ENCODE data around the gene B4GALNT2. TPM values are rescaled to one million over a fixed set of nuclear protein-coding genes. Genes with fewer than 3 reads are reported as not detected.
"Not testable (repeated sequence)": the region's sequence is repeated elsewhere in the genome, so short reads cannot be mapped to it uniquely, and the experiment has no call there.

The B4GALNT2 gene
- total and polyA plus RNA-seq, 2 of the 8 experiments (the other 6 are each of a cell fraction or from before 2014, with no cell fraction given) = not detected

DNA sequence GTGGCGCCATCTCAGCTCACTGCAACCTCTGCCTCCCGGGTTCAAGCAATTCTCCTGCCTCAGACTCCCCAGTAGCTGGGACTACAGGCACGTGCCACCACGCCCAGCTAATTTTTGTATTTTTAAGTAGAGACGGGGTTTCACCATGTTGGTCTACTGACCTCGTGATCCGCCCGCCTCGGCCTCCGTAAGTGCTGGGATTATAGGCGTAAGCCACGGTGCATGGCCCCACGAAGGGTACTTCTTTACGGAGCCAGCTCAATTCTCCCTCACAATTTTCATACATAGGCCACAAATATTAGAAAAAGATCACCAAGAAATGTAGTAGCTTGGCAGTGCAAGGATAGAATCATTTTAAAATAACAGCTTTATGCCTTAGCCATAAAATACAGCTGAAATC, 29.2 kb upstream of the B4GALNT2 start:
- not testable (repeated sequence) for H4K91ac ChIP-seq (replicated peaks; ENCODE audit: insufficient read length, low read length); H3K4me3 ChIP-seq (ENCODE audit: extremely low read depth in 1 of 4, insufficient read depth in 2 of 4, low read depth in 3 of 4, low read length in 4 of 4); FAIRE-seq; H3K4ac ChIP-seq (replicated peaks; ENCODE audit: insufficient read length, low read depth, low read length); H3K79me2 ChIP-seq (ENCODE audit: control insufficient read depth in 1 of 2, insufficient read depth in 2 of 2, low read length in 2 of 2); H2BK5ac ChIP-seq (ENCODE audit: low read depth, low read length); H2AK5ac ChIP-seq (ENCODE audit: low read depth, low read length); H3K27ac ChIP-seq (ENCODE audit: low read depth, low read length); H3K9ac ChIP-seq (replicated peaks in 1 of 4; ENCODE audit: extremely low read depth in 1 of 4, low read depth in 3 of 4, low read length in 3 of 4); H3K56ac ChIP-seq (replicated peaks; ENCODE audit: insufficient read length, low read depth, low read length); H3K9me3 ChIP-seq (ENCODE audit: insufficient read depth in 2 of 2, low read depth in 1 of 2, low read length in 1 of 2); H2BK20ac ChIP-seq (ENCODE audit: low read length); H3K4me2 ChIP-seq (ENCODE audit: insufficient read depth in 1 of 2, low read depth in 2 of 2, low read length in 2 of 2); DNase-seq (ENCODE audit: low read depth in 1 of 2, low spot score in 2 of 2); H2BK120ac ChIP-seq (replicated peaks; ENCODE audit: low read depth, low read length); H4K20me1 ChIP-seq (replicated peaks in 1 of 2; ENCODE audit: control insufficient read depth in 1 of 2, insufficient read depth in 2 of 2, low read length in 2 of 2); H3K23me2 ChIP-seq (ENCODE audit: low read depth, low read length); H4K8ac ChIP-seq (ENCODE audit: extremely low read depth, insufficient read depth, low read length); H4K5ac ChIP-seq (ENCODE audit: insufficient read length, low read depth, low read length); H3K4me1 ChIP-seq (replicated peaks in 1 of 4; ENCODE audit: control insufficient read depth in 3 of 4, insufficient read depth in 4 of 4, low read length in 3 of 4); H3K27me3 ChIP-seq (replicated peaks in 1 of 4; ENCODE audit: control insufficient read depth in 3 of 4, extremely low read depth in 1 of 4, insufficient read depth in 3 of 4, low read length in 3 of 4); H3K79me1 ChIP-seq (ENCODE audit: low read depth, low read length); H2BK12ac ChIP-seq (ENCODE audit: low read depth, low read length); H2BK15ac ChIP-seq (ENCODE audit: low read length); H3K14ac ChIP-seq (ENCODE audit: insufficient read length); H3K18ac ChIP-seq (ENCODE audit: extremely low read depth, low read length); H2AFZ ChIP-seq (ENCODE audit: low read length); H3K23ac ChIP-seq (ENCODE audit: insufficient read length); H3K36me3 ChIP-seq (ENCODE audit: control insufficient read depth in 2 of 4, insufficient read depth in 4 of 4, low read length in 3 of 4)
- ChIA-PET CTCF (ENCODE audit: partially characterized antibody) (interaction anchor here (0.8 to 1.6 kb wide), 3 partner anchors 23 to 225 kb away, joined by 3 to 4 read pairs (median 3); no protein-coding TSS in a partner anchor), POLR2A (ENCODE audit: partially characterized antibody) (interaction anchor here (0.6 to 1.5 kb wide), 2 partner anchors 14 to 112 kb away, joined by 3 read pairs; no protein-coding TSS in a partner anchor)
- 93% methylated on average over 12 of the region's 14 CpGs; no CpG with 5 or more reads in 1 of the 2 experiments for WGBS, 2 experiments (ENCODE audit: extremely low coverage in 1 of 2, insufficient coverage in 1 of 2, insufficient read length in 1 of 2, insufficient replicate concordance in 2 of 2, low coverage in 1 of 2, low lambda C conversion rate in 2 of 2, missing lambda C conversion rate in 1 of 2)
